Measurements from ENCODE around the gene PAPPA2. TPM values are rescaled to one million over a fixed set of nuclear protein-coding genes. Genes with fewer than 3 reads are reported as not detected.

Gene PAPPA2
- total and polyA plus RNA-seq, 9 donors = 0.01 to 0.69 (median 0.32) TPM; not detected in 4

DNA sequence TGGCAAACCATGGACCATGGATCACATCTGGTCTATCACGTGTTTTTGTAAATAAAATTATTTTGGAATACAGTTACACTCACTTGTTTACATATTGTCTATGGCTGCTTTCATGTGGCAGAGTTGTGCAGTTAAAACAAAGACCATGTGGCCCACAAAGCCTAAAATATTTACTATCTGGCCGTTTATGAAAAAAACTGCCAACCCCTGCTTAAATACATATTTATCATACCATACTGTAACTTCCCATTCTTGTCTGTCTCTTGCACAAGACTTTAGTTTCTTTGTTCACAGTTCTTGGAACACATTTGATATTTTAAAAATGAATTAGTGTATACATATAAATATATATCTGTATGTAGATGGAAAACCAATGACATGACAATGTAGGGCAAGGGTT lies 141.5 kb downstream of the PAPPA2 start:
- Histone ChIP-seq H3K9me3 (no peaks in the 10 kb centered on the region), H3K27me3 (no peaks in the 10 kb centered on the region), H3K4me3 (no peak overlapping the region), H3K36me3 (no peaks in the 10 kb centered on the region), H3K4me1 (ENCODE audit: insufficient read depth) (no peaks in the 10 kb centered on the region), H3K27ac (no peak overlapping the region)
- intact Hi-C loops (cut with DNase I) = no loop called here
- no peak for DNase-seq
- no peak for TF ChIP-seq POLR2A (IDR thresholded peaks at IDR 0.05)
- TF ChIP-seq EP300 (IDR thresholded peaks at IDR 0.05) = no peak
- TF ChIP-seq, protein P1, sequence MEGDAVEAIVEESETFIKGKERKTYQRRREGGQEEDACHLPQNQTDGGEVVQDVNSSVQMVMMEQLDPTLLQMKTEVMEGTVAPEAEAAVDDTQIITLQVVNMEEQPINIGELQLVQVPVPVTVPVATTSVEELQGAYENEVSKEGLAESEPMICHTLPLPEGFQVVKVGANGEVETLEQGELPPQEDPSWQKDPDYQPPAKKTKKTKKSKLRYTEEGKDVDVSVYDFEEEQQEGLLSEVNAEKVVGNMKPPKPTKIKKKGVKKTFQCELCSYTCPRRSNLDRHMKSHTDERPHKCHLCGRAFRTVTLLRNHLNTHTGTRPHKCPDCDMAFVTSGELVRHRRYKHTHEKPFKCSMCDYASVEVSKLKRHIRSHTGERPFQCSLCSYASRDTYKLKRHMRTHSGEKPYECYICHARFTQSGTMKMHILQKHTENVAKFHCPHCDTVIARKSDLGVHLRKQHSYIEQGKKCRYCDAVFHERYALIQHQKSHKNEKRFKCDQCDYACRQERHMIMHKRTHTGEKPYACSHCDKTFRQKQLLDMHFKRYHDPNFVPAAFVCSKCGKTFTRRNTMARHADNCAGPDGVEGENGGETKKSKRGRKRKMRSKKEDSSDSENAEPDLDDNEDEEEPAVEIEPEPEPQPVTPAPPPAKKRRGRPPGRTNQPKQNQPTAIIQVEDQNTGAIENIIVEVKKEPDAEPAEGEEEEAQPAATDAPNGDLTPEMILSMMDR (IDR thresholded peaks at IDR 0.05) = no peak
- 6 to 24% (median 7%) methylated on average over 2 of the region's 2 CpGs for WGBS, 3 donors

DNA sequence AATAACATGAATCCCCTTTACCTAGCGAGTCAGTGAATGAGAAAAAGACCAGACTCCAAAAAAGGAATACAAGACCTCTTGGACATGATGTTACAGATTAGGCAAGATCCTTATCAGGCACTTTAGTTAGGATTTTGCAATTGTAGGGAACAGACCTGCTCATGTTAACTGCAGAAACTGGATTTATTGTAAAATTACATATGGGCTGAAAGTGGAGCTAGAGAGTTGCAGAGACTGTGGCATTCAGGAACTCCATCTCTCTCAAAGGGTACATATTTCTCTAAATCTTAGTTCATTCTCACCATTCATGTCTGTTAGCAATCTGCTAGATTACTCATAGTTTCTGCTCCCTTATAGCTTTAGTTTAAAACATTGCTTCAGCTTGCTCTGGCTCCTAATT lies 142.2 kb downstream of the PAPPA2 start:
- TF ChIP-seq POLR2A (IDR thresholded peaks at IDR 0.05) (no peak), EP300 (IDR thresholded peaks at IDR 0.05) (no peak)
- TF ChIP-seq, protein P1 (IDR thresholded peaks at IDR 0.05) = no peak
- no peaks in the 10 kb centered on the region for H3K27me3 ChIP-seq
- no peak overlapping the region for H3K4me3 ChIP-seq
- H3K9me3 ChIP-seq = no peaks in the 10 kb centered on the region
- WGBS, 3 donors = 77 to 96% (median 88%) methylated on average over 1 of the region's 1 CpG
- H3K4me1 ChIP-seq (ENCODE audit: insufficient read depth) = no peaks in the 10 kb centered on the region
- H3K36me3 ChIP-seq = no peaks in the 10 kb centered on the region
- intact Hi-C loops (cut with DNase I) = no loop called here
- no peak for DNase-seq
- no peak overlapping the region for H3K27ac ChIP-seq

DNA sequence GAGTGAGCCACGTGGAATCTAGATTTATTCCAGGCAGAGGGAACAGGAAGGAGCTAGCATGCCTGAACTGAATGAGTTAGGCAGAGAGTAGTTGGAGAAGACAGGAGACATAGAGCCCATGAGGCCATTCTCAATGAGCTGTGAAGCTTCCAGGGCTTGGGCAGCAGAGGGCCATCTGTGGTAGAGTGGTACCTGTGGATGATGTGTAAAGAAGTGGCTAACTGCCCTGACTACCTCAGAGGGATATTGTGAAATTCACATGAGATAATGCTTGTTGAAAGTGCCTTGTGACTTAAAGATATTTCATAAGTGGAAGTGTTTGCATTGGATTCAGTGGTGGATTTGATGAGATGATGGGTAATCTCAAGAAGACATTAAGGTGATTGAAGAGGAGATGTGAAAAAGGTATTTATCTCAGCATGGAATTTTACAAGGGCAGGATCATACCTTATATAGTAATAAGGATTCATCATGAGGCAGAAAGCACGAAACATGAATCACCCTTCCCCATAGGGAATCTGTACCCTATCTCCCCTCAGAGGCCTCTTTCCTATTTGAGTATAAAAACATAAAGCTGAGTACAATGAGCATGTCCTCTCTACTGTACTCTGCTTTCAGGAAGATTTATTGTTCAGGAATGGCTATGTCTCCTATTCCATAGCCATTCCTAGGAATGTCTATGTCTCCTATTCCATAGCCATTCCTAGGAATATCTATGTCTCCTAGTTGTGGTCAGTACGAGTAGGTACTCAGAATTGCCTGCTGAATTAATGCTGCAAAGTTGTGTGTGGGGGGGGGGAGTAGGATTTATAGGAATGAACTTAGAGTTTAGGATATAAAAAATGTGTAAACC lies 146.8 kb downstream of the PAPPA2 start:
- 60 to 68% (median 65%) methylated on average over 3 of the region's 3 CpGs for WGBS, 3 donors
- DNase-seq = no peak
- TF ChIP-seq, protein P1 (IDR thresholded peaks at IDR 0.05) = no peak
- TF ChIP-seq POLR2A (IDR thresholded peaks at IDR 0.05) (no peak), EP300 (IDR thresholded peaks at IDR 0.05) (no peak)

DNA sequence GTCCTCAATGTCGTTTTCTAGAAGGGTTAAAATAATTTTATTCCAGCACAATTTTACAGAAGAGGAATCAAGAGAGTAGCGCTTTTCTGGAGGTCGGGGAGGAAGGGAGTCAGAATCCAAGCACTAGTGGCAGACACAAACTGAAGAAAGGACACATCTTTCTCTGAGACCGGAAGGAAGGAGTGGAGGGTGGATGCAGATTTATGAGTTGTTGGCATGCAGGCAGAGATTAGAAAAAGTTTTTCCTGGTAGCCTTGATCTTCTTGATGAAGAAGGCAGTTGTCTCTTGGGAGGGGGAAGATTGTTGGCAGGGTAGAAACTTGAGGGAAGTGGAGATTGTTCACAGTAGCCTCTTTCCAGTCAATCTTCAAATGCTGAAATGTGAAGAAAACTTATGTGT lies 149.8 kb downstream of the PAPPA2 start:
- H3K4me1 ChIP-seq (ENCODE audit: insufficient read depth) = no peaks in the 10 kb centered on the region
- H3K27me3 ChIP-seq = no peaks in the 10 kb centered on the region
- no peak overlapping the region for H3K27ac ChIP-seq
- intact Hi-C loops (cut with DNase I) = no loop called here
- no peaks in the 10 kb centered on the region for H3K36me3 ChIP-seq
- H3K9me3 ChIP-seq = no peaks in the 10 kb centered on the region
- 26 to 32% (median 29%) methylated on average over 4 of the region's 4 CpGs for WGBS, 3 donors
- no peak for DNase-seq
- no peak overlapping the region for H3K4me3 ChIP-seq
- TF ChIP-seq, protein P1 (IDR thresholded peaks at IDR 0.05) = no peak
- TF ChIP-seq POLR2A (IDR thresholded peaks at IDR 0.05) (no peak), EP300 (IDR thresholded peaks at IDR 0.05) (no peak)

More for the DNA sequence above, 146.8 kb downstream of the PAPPA2 start:
- H3K27ac ChIP-seq = no peak overlapping the region
- H3K36me3 ChIP-seq = no peaks in the 10 kb centered on the region
- H3K9me3 ChIP-seq = no peaks in the 10 kb centered on the region
- H3K4me1 ChIP-seq (ENCODE audit: insufficient read depth) = no peaks in the 10 kb centered on the region
- intact Hi-C loops (cut with DNase I) = no loop called here
- H3K4me3 ChIP-seq = no peak overlapping the region
- H3K27me3 ChIP-seq = no peaks in the 10 kb centered on the region
